ENCODE measurements around the gene PTPRB. TPM values are rescaled to one million over a fixed set of nuclear protein-coding genes. Genes with fewer than 3 reads are reported as not detected.
A peak's percentile ranks its signal among the peaks of the same experiment; 100 is the strongest.
"Not testable (repeated sequence)": the region's sequence is repeated elsewhere in the genome, so short reads cannot be mapped to it uniquely, and the experiment has no call there.

PTPRB gene
- total RNA-seq, 6 experiments from 2014 or later = 2.6 to 4.3 (median 3.1) TPM

DNA sequence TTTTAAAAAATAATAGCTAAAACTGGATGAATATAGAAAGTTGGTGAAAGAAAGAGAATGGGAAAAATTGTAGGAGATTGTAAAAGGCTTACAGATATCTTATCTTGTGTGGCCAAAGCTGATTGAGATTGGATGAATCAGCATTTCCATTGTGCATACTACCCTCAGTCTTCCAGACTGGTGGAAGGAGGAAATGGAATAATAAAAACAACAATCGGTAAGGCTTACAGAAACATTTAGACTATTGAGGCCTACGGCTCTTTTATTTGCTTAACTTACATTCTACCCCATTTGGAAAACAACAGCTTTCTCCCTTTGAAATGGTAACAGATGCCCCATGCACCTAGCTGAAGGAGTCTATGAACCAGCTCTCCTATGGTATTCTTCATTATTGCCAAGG lies 129.8 kb downstream of the PTPRB start:
- Mint-ChIP-seq H3K9me3 (no peaks in the 10 kb centered on the region), H3K27ac (no peak overlapping the region), H3K36me3 (ENCODE audit: low read depth) (no peaks in the 10 kb centered on the region), H3K4me3 (no peak overlapping the region), H3K4me1 (ENCODE audit: low read depth) (no peaks in the 10 kb centered on the region), H3K27me3 (ENCODE audit: insufficient read depth) (no peaks in the 10 kb centered on the region; the same call in 1 of the 2 replicates)
- DNase-seq = no peak
- TF ChIP-seq, protein P1, sequence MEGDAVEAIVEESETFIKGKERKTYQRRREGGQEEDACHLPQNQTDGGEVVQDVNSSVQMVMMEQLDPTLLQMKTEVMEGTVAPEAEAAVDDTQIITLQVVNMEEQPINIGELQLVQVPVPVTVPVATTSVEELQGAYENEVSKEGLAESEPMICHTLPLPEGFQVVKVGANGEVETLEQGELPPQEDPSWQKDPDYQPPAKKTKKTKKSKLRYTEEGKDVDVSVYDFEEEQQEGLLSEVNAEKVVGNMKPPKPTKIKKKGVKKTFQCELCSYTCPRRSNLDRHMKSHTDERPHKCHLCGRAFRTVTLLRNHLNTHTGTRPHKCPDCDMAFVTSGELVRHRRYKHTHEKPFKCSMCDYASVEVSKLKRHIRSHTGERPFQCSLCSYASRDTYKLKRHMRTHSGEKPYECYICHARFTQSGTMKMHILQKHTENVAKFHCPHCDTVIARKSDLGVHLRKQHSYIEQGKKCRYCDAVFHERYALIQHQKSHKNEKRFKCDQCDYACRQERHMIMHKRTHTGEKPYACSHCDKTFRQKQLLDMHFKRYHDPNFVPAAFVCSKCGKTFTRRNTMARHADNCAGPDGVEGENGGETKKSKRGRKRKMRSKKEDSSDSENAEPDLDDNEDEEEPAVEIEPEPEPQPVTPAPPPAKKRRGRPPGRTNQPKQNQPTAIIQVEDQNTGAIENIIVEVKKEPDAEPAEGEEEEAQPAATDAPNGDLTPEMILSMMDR (IDR thresholded peaks at IDR 0.05) = no peak

DNA sequence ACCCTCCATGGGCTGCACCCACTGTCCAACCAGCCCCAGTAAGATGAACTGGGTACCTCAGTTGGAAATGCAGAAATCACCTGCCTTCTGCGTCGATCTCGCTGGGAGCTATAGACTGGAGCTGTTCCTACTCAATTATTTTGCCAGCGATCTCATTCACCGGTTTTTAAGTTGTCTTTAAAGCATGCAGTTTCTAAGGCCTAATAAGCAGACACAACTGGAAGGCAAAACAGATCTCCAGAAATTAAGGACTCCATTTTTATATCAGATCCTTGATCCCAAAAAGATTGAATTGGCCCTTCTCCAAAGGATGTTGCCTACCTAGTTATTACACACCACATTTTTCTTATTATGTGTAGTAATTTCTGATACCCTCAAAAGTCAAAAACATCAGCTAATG lies 139.7 kb downstream of the PTPRB start:
- H3K36me3 Mint-ChIP-seq (ENCODE audit: low read depth) = no peaks in the 10 kb centered on the region
- TF ChIP-seq, protein P1 (IDR thresholded peaks at IDR 0.05) = no peak
- no peak overlapping the region for H3K4me3 Mint-ChIP-seq
- H3K27me3 Mint-ChIP-seq (ENCODE audit: insufficient read depth) = peaks cover 11% of the 10 kb centered on the region
- no peak for DNase-seq
- H3K9me3 Mint-ChIP-seq = no peaks in the 10 kb centered on the region; the same call in 1 of the 2 replicates
- H3K4me1 Mint-ChIP-seq (ENCODE audit: low read depth) = no peaks in the 10 kb centered on the region
- no peak overlapping the region for H3K27ac Mint-ChIP-seq

DNA sequence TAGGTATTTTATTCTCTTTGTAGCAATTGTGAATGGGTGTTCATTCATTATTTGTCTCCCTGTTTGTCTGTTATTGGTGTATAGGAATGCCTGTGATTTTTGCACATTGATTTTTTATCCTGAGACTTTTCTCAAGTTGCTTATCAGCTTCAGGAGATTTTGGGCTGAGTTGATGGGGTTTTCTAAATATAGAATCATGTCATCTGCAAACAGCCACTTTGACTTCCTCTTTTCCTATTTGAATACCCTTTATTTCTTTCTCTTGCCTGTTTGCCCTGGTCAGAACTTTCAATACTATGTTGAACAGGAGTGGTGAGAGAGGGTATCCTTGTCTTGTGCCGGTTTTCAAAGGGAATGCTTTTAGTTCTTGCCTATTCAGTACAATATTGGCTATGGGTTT lies 144.3 kb downstream of the PTPRB start:
- not testable (repeated sequence) for H3K27ac Mint-ChIP-seq; H3K4me1 Mint-ChIP-seq (ENCODE audit: low read depth); H3K4me3 Mint-ChIP-seq; H3K36me3 Mint-ChIP-seq (ENCODE audit: low read depth); H3K9me3 Mint-ChIP-seq; DNase-seq
- H3K27me3 Mint-ChIP-seq (ENCODE audit: insufficient read depth) = peaks cover 11% of the 10 kb centered on the region

DNA sequence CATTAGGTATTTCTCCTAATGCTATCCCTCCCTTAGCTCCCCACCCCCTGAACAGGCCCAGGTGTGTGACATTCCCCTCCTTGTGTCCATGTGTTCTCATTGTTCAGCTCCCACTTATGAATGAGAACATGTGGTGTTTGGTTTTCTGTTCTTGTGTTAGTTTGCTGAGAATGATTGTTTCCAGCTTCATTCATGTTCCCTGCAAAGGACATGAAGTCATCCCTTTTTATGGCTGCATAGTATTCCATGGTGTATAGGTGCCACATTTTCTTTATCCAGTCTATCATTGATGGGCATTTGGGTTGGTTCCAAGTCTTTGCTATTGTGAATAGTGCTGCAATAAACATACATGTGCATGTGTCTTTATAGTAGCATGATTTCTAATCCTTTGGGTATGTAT lies 146.3 kb downstream of the PTPRB start:
- not testable (repeated sequence) for DNase-seq; H3K36me3 Mint-ChIP-seq (ENCODE audit: low read depth); H3K9me3 Mint-ChIP-seq; H3K27me3 Mint-ChIP-seq (ENCODE audit: insufficient read depth); H3K27ac Mint-ChIP-seq; H3K4me3 Mint-ChIP-seq
- peaks cover 13% of the 10 kb centered on the region; the same call in 1 of the 2 replicates for H3K4me1 Mint-ChIP-seq (ENCODE audit: low read depth)

DNA sequence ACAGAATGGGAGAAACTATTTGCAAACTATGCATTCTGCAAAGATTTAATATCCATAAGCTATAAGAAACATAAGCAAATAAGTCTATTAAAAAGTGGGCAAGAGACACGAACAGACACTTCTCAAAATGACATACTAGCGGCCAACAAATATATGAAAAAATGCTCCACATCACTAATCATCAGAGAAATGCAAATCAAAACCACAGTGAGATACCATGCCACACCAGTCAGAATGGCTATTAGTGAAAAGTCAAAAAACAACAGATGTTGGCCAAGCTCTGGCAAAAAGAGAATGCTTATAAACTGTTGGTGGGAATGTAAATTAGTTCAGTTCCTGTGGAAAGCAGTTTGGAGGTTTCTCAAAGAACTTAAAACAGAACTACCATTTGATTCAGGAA lies 149.8 kb downstream of the PTPRB start:
- peaks cover 13% of the 10 kb centered on the region; the same call in 1 of the 2 replicates for H3K4me1 Mint-ChIP-seq (ENCODE audit: low read depth)
- H3K27ac Mint-ChIP-seq = no peak overlapping the region
- H3K9me3 Mint-ChIP-seq = no peaks in the 10 kb centered on the region; the same call in 1 of the 2 replicates
- peak; percentile 17 for DNase-seq
- no peaks in the 10 kb centered on the region for H3K36me3 Mint-ChIP-seq (ENCODE audit: low read depth)
- H3K4me3 Mint-ChIP-seq = peak overlapping the region; percentile 49; the same call in 1 of the 2 replicates
- peaks cover 2% of the 10 kb centered on the region; the same call in 1 of the 2 replicates for H3K27me3 Mint-ChIP-seq (ENCODE audit: insufficient read depth)
- TF ChIP-seq, protein P1 (IDR thresholded peaks at IDR 0.05) = no peak

DNA sequence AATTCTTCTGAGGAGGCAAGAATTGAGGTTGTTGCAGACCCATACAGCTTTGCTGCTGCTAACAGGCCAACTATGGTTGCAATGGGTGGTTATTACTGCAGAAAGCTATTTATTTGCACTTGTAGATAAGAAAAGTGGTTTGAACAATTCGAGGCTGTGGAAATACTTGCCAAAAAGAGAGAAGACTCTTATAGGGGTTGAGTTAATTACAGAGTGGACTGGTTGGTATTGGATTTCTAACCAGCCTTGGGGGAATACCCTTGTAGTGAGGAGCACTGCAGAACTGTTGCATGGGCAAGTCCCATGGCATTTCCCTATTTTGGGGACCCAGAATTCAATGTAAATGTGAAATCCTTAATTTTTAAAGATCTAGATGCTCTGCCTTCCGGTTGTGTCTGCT lies 150.6 kb downstream of the PTPRB start:
- Mint-ChIP-seq H3K36me3 (ENCODE audit: low read depth) (no peaks in the 10 kb centered on the region), H3K4me1 (ENCODE audit: low read depth) (peaks cover 13% of the 10 kb centered on the region; the same call in 1 of the 2 replicates), H3K27ac (no peak overlapping the region), H3K9me3 (no peaks in the 10 kb centered on the region; the same call in 1 of the 2 replicates), H3K27me3 (ENCODE audit: insufficient read depth) (no peaks in the 10 kb centered on the region), H3K4me3 (no peak overlapping the region)
- DNase-seq = no peak
- TF ChIP-seq, protein P1 (IDR thresholded peaks at IDR 0.05) = no peak

DNA sequence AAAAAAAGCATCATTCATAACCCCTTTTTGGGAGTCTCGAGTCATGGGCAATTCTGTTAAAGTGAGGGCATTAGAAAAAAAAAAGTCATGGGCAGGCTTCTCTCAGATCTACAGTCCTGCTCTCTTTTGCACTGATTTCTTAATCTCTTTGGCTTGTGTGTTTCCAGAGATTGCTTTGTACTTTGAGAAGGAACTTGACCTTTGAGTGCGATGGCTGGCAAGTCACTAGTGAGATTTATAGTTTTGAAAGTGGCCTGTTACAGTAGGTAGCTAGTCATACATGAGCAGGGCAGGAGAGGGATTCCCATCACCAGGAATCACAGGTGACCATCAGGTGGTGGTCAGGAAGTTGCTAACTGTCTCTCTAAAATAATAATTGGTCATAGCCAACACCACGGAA lies 151.5 kb downstream of the PTPRB start:
- H3K4me3 Mint-ChIP-seq = no peak overlapping the region
- H3K4me1 Mint-ChIP-seq (ENCODE audit: low read depth) = peaks cover 13% of the 10 kb centered on the region; the same call in 1 of the 2 replicates
- H3K9me3 Mint-ChIP-seq = no peaks in the 10 kb centered on the region; the same call in 1 of the 2 replicates
- no peaks in the 10 kb centered on the region for H3K27me3 Mint-ChIP-seq (ENCODE audit: insufficient read depth)
- no peaks in the 10 kb centered on the region for H3K36me3 Mint-ChIP-seq (ENCODE audit: low read depth)
- TF ChIP-seq, protein P1 (IDR thresholded peaks at IDR 0.05) = no peak
- no peak overlapping the region for H3K27ac Mint-ChIP-seq
- DNase-seq = no peak
